ENCODE measurements around the gene CHRNB2.

Gene CHRNB2

DNA sequence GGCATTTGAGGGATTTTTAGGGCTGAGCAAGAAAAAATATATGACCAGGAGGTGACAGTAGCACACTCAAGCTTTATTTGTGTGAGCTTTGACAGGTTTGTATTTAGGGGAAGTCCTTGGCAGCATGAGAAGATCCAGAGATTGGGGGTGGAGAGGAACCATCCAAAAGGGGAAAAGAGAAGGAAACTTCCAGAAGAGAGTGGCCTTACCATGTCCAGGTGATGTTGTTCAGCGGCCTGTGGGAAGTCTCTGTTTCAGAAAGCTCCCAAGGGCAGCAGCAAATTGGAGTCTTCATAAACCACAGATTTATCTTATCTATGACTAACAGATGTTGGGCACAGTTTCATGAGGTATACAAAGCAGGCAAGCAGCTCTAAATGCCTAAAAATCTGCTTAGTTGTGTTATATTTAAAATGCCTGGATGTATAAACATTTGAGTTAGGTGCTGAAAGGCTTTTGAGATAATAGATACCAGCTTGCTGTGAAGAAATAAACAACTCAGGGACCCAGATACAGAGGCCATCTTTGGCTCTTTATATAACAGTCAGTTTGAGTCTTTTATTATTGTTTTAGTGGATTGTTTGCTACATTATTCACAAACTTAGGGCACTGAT, 61.6 kb downstream of the CHRNB2 start:
- H4K20me1 ChIP-seq (ENCODE audit: insufficient read depth, low read length, poor library complexity, severe bottlenecking), result peaks cover 23% of the 10 kb centered on the region
- no peaks in the 10 kb centered on the region for H3K36me3 ChIP-seq (ENCODE audit: insufficient read depth, low read length)
- no peaks in the 10 kb centered on the region for H3K9me2 ChIP-seq (replicated peaks; ENCODE audit: low read depth, low read length)
- peaks cover 36% of the 10 kb centered on the region for H3K79me2 ChIP-seq (ENCODE audit: insufficient read depth, low read length)
- H3K9me3 ChIP-seq (ENCODE audit: insufficient read depth, low read depth, low read length), result no peaks in the 10 kb centered on the region
- H3K27me3 ChIP-seq (ENCODE audit: insufficient read depth, low read length, poor library complexity, severe bottlenecking), result no peaks in the 10 kb centered on the region
- 0 out of 2 replicates have a peak, but pooled peaks have one; percentile 7 for TF ChIP-seq CTCF (conservative IDR thresholded peaks at IDR 0.05; ENCODE audit: low read length)
- TF ChIP-seq EZH2phosphoT487 (IDR thresholded peaks at IDR 0.05; ENCODE audit: borderline replicate concordance), result no peak
- peaks cover 12% of the 10 kb centered on the region; the same call in 1 of the 2 replicates for H3F3A ChIP-seq (ENCODE audit: low read depth)
- H3K9ac ChIP-seq (ENCODE audit: low read depth, low read length, poor library complexity, severe bottlenecking), result no peak overlapping the region
- H3K4me2 ChIP-seq (ENCODE audit: low read depth, low read length, poor library complexity, severe bottlenecking), result peak overlapping the region; percentile 99
- peaks cover 30% of the 10 kb centered on the region for H3K4me1 ChIP-seq (ENCODE audit: insufficient read depth, low read length, poor library complexity, severe bottlenecking)
- H3K4me3 ChIP-seq (ENCODE audit: low read length, poor library complexity, severe bottlenecking), result peak overlapping the region; percentile 92
- H2AFZ ChIP-seq (ENCODE audit: low read length), result no peak overlapping the region
